Stimulated activated CD4-positive, alpha-beta T cell treated with anti-CD3 and anti-CD28 coated beads, Interleukin-15, amount 100 ng/mL, for 48 hours (primary cell): ENCODE results near the gene TUBB3.

Experiments used
- DNase-seq, 2 donors: peaks; one replicate each; pipeline ENCODE4 v3.0.0-alpha.2; 2020; ENCODE audit warnings: low read depth in 2 of 2

TUBB3 gene

DNA sequence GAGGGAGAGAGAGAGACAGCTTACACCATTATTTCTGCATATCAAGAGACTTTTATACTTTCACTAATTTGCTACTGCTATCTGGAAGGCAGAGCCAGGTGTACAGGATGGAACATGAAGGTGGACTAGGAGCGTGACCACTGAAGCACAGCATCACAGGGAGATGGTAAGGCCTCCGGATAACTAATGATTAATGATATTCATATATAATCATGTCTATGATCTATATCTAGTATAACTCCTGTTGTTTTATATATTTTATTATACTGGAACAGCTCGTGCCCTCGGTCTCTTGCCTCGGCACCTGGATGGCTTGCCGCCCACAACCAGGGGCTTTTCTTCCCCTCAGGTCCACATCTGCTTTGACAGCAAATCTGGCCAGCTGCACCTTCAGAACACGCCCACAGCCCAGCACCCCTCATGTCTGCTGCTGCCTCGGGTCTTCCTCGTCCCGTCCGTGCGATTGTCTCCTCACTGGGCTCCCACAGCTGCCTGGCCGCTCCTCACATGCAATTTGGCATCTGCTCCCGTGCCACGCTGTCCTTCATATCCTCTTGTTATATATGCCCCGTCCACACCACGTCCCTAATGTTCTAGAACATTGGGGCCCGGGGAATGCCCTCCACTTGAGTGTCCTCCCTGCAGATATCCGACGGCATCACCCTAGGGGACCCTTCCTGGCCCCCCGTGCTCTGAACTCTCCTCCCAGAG lies 15.2 kb downstream of the TUBB3 start:
- DNase-seq: no peak

DNA sequence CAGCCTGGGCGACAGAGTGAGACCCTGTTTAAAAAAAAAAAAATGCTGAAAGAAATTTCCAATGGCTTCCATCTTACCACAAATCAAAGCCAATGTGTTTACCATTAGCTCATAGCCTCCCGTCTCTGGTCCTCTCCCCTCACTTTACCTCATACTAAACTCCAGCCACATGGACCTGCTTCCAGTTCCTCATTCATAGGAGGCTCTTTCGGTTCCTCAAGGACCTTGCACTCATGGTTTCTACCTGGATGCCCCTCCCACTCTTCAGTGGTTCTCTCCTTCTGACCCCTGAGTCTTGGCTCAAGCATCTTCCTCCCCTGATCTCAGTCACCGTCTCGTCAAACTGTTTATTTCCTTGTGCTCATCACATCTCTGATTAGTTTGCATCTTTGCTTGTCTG lies 21.6 kb downstream of the TUBB3 start:
- DNase-seq: no peak

DNA sequence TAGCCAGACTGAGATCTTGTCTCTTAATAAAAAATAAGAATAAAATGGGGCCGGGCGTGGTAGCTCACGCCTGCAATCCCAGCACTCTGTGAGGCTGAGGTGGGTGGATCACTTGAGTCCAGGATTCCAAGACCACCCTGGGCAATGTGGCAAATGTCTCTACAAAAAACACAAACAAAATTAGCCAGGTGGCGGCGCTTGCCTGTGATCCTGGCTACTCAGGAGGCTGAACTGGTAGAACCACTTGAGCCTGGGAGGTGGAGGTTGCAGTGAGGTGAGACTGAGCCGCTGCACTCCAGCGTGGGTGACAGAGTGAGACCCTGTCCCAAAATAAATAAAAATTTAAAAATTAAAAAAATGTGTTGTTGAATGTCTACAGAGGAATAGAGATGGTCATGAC lies 22.5 kb downstream of the TUBB3 start:
- DNase-seq: no peak

DNA sequence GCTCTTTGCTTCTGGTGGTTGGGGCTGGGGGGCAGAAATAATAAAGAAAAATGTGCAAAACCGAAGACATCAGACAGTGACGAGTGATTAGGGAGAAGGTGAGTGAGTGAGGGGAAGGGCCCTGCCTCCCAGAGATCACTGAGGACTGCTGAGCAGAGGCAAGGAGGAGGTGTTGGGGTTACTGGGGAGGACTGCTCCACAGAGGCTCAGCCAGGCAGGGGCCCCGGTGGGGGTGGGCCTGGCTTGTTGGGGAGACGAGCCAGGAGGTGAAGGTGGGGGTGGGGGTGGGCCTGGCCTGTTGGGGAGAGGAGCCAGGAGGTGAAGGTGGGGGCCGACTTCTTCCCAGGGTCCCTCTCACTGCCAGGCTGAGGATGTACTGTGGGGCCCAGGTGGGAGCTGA lies 23.4 kb downstream of the TUBB3 start:
- no peak for DNase-seq

DNA sequence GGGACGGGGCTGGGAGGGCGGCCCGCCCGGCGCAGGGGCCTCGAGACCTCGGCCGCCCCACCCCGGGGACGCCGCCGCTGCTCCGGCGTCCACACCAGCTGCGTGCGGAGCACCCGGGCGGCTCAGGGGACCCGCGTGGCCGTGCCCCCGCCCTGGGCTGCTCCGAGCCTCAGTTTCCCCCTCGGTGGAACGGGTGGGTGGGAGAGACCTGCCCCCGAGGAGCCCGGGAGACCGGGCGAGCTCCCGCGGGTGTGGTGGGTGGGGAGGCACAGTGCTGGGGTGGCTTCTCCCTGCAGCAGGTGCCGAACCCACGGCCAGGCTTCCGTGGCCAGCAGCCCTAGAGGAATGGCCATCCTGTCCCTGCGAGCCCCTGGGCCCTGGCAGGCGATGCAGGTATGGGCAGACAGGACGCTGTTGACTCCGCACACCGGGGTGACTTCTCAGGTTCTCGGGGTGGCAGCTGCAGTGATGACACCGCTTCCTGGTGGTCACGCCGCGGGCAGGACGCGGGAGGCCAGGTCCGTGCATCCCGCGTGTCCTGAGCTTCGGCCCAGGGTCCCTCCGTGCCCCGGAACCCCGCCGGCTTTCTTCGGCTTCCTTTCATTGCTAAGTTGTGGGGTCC lies 26.1 kb downstream of the TUBB3 start:
- DNase-seq: no peak

DNA sequence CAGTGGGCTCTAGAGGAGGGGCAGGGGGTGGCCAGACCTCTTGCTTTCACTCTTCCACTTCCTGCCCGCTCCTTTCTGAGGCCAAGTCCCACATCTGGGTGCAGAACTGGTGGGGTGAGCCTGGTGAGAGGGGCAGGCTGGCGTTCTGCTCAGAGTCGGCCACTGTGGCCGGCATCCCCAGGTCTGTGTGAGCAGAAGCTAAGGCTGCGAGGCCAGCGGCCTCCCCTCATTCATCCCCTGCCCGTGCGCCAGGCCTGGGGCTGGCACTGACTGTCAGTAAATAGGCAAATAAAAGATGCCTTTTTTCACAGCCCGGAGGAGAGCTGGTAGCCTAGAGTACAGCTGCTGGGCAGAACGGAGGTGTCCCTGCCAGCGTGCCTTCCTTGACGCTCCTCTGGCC lies 26.6 kb downstream of the TUBB3 start:
- no peak for DNase-seq

DNA sequence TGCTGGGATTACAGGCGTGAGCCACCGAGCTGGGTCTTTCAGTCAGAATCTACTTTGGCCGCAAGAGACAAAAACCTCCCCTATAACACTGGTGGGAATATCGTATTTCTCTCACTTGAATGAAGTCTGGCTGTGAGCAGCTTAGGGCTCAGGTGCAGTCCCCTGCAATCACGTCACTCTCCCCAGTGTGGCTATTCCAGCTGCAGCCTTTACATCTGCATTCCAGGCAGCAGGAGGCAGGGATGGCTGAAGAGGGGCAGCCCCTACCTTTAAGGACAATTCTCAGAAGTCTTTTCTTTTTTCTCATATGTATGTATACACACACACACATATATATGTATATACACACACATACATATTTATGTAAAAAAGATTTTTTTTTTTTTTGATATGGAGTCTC lies 28.4 kb downstream of the TUBB3 start:
- DNase-seq: no peak

DNA sequence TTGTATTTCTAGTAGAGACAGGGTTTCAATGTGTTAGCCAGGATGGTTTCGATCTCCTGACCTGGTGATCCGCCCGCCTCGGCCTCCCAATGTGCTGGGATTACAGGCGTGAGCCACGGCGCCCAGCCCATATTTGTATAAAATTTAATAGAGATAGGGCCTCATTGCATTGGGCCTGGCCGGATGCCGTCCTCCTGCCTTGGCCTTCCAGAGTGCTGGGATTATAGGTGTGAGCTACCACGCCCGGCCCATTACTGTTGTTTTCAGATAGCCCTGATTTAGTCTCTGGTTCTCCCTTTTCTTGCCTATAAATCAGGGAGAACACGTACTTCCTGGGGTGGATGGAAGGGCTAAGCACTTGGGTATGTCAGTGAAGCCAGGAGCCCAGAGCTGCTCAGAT lies 28.9 kb downstream of the TUBB3 start:
- no peak for DNase-seq

DNA sequence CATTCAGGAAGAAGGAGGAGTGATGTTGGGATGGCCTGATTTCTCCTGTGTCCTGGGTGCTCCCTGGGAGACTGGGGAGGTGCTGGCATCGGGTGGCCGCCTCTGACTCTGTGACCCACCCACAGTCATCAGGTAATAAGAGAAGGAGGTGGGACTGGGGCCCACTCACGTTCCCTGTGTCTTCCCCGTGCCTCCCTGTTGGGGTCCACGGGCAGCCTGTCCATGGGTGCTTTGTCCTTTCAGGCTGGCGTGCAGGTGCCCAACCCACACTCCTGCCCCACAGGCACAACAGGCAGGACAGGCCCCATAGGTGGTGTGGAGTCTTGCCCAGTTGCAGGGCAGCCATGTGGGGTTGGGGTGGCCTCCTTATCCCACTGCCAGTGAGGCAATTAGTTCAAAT lies 29.4 kb downstream of the TUBB3 start:
- DNase-seq: no peak

DNA sequence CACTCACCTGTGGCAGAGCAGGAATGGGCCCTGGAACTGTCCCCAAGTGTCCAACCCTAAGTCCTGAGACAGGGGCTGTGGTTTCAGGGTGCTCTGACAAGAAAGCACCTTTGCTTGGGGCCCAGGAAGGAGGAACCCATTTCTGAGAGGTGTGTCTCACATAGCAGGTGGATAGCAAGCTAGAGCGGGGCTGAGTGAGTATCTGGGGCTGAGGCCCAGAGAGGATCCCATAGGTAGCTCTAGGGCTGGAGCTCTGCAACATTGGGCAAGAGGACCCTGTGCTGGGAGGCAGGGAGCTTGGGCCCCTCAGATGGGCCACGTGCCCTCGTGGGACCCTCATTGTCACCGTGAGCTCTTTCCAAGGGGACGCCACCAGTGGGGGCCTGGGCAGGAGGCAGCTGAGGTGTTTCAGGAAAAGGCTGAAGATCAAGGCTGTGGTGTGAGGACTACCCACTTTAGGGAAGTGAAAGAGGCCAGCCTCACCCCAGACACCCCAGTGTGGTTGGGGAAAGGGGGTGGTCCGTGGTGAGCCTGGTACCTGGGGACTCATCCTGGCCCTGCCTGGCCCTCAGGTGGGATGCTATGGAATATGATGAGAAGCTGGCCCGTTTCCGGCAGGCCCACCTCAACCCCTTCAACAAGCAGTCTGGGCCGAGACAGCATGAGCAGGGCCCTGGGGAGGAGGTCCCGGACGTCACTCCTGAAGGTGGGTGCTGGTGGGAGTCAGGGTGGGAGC lies 30.7 kb downstream of the TUBB3 start:
- no peak for DNase-seq

DNA sequence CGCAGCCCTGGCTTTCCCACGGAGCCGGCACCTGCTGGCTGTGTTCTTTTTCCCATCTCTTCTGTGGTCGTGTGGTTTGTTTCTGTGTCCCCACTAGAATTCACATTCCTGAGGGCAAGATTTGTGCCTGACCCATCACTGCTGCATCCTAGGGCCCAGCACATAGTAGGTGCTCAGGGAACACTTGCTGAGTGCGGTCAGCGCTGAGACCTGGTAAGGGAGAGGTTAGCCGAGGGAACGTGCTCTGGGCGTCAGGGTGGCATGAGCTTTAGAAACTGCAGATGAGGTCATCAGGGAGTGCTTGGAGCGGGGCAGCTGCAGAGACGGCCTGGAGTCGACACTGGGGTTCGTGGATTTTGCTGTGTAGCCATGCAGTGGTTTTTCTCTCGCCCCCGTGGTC lies 31.3 kb downstream of the TUBB3 start:
- DNase-seq: no peak

DNA sequence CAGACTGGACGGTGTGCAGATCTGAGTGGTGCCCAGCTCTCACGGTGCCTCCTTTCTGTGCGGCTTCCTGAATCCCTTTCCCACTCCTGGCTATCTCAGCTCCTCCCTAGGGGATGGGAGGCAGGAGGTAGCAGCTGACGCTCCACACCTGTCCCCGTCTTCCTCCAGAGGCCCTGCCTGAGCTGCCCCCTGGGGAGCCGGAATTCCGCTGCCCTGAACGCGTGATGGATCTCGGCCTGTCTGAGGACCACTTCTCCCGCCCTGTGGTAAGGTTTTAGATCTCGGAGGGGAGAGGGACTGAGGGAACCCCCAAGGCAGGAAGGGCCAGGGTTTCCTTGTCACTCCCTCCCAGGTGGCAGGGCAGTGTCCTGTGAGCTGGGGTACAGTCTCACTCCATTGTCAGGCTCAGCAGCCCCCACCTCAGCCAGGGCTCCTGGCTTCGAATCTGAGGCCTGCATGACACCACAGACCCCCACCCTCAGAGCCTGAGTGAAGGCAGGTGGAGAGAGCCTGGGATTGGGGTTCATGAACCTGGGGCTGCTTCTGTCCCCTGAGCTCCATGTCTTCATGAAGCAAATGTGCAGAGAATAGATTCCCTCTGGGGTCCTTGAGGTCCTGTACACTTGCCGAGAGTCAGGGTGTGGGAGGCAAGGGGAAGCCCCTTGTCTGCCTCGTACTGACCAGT lies 32.0 kb downstream of the TUBB3 start:
- DNase-seq: no peak

DNA sequence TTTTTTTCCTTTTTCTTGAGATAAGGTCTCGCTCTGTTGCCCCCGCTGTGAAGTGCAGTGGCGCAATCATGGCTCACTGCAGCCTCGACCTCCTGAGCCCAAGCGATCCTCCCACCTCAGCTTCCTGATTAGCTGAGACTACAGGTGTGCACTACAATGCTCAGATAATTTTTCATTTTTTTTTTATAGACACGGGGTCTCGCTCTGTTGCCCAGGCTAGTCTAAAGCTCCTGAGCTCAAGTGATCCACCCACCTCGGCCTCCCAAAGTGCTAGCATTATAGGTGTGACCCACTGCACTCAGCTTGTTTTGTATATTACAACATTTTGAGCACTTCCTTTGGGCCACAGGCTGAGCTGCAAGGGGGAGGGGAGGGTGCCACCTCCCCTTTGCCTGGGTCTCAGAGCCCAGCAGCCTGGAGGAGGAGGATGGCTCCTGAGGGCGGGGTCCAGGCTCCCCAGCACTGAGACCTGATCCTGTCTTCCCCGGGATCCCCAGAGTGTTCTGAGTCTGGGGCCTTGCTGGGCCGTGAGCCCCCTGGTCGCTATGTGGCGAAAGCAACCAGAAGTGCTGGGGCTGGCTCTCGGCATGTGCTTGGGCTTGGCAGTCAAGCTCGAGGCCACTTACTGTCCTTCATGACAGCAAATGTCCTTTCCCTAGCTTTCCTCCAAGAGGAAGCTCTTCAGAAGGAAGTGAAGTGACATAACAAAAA lies 33.5 kb downstream of the TUBB3 start:
- no peak for DNase-seq

DNA sequence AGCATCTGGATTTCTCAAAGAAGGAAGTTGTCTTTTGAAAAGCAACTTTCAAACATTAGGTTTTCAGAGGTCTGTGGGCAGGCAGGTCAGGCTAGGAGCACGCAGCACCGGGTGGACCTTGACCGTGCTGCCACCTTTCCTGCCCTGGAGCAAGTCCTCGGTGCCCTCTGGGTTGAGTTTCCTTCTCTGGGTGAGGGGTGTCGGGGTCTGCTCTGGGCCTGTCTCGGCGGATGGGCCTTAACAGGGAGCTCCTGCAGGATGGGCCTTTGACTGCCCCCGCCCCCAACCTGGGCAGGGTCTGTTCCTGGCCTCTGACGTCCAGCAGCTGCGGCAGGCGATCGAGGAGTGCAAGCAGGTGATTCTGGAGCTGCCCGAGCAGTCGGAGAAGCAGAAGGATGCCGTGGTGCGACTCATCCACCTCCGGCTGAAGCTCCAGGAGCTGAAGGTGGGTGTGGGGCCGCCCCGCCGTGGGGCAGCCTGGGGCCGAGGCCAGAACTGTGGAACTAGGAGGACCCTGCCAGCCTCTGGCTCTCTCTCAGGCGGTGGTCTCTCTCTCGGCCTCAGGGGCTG lies 34.2 kb downstream of the TUBB3 start:
- DNase-seq: no peak

DNA sequence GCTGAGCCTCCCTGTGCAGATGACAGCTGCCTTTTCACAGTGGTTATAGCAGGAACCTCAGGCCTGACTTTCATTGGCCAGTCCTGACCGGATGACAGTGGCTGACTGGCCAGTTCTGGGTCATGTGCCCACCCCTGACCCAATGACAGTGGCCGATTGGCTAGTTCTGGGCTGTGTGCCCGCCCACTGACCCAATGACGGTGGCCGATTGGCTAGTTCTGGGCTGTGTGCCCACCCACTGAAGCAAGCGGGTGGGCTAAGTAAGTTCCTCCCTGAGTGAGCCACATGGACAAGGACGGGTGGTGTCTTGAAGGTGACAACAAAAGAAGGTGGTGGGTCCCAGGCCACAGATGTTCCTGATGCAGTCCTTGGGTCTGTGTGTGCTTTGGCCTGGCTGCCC lies 34.9 kb downstream of the TUBB3 start:
- DNase-seq: no peak

DNA sequence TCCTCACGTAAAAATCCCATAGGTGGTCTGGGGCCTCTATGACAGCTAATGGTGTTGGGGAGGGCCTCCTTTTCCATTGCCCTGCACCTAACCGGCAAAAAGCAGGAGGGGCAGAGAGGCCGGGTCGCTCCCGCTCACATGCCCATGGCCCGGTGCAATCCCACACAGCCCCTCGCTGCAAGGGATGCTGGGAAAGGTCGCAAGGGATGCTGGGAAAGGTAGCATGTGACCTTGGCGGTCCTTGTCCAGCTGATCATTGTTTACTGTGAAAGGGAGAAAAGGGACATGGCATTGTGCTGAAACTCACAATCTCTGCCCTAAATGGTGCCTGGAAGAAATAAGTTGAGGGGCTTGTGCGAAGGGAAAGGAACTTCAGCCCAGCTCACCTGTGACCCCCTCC lies 35.5 kb downstream of the TUBB3 start:
- DNase-seq: no peak

DNA sequence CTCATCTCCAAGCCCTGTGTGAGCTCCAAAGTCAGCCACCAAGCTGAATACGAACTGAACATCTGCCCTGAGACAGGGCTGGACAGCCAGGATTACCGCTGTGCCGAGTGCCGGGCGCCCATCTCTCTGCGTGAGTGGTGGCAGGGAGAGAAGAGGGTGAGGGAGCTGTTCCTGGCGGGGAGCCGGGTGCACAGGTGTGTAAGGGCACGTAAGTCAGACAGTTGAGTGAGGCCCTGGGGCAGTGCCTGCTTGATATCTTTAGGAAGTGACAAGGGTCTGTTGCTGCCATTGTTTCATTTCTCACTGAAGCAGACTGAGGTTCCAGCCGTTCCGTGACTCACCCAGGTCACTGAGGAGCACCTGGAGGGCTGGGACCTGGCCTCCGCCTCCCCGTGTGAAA lies 37.8 kb downstream of the TUBB3 start:
- DNase-seq: no peak

DNA sequence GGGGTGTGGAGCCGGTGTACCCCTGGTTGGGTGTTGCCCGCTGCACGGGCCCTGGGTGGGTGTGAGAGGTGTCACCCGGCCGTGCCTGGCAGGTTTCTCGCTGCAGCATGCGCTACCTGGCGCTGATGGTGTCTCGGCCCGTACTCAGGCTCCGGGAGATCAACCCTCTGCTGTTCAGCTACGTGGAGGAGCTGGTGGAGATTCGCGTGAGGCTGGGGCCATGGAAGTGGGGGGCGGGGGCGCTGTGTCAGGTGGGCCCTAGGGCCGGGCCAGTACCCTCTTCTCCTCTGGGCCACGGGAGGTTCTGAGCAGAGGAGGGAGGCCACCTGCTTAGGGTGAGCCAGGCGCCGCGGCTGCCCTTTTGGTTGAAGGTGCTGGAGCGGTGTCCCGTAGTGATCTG lies 38.8 kb downstream of the TUBB3 start:
- DNase-seq: no peak

DNA sequence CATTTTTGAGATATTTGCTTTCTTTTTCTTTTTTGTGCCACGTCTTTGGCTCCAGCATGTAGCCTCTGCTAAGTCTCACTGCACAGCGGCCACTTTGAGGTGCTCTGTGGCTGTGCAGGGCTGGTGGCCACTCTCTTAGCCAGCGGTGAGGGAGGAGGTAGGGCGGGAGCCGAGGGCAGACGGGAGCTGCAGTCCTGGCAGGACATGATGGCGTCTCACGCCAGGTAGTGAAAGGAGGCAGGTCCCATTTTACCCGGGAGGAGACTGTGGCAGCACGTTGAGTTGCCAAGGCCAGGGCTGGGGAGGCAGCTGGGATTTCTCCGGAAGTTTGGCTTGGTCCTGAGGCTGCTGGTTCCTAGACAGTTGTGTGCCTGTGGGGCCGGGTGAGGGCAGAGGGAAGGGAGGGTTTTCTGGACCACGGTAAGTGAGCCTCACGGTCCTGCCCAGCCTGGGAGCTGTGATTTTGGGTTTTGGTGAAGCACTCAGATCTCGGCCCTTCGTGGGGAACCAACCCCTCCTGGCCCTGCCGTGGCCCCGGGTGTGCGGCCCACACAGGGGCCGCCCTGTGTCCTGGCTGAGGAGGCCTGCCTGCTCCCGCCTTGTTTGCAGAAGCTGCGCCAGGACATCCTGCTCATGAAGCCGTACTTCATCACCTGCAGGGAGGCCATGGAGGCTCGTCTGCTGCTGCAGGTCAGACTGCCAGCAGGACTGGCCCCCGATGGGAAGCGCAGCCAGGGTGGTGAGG lies 39.8 kb downstream of the TUBB3 start:
- no peak for DNase-seq

DNA sequence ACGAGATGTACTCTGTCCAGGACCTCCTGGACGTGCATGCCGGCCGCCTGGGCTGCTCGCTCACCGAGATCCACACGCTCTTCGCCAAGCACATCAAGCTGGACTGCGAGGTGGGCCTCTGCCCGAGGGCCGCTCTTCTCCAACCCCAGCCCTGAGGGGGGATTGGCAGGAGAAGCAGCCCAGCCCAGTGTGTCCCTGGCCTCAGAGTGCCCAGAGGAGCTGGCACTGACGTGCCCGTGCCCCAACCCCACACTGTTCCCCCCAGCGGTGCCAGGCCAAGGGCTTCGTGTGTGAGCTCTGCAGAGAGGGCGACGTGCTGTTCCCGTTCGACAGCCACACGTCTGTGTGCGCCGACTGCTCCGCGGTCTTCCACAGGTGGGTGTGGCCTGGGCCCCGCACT lies 41.1 kb downstream of the TUBB3 start:
- no peak for DNase-seq
